HTERT RPE-1 (cell line): ENCODE results near the gene HMSD.

ENCODE experiments used
- in situ Hi-C: fragments of 300-500 bp; cut with MboI; formaldehyde crosslinking; loops from 4 replicates; pipeline ENCODE4 v1.14.3; 2020; ENCODE audit warnings: low sequenced_read_pairs

The HMSD gene

DNA sequence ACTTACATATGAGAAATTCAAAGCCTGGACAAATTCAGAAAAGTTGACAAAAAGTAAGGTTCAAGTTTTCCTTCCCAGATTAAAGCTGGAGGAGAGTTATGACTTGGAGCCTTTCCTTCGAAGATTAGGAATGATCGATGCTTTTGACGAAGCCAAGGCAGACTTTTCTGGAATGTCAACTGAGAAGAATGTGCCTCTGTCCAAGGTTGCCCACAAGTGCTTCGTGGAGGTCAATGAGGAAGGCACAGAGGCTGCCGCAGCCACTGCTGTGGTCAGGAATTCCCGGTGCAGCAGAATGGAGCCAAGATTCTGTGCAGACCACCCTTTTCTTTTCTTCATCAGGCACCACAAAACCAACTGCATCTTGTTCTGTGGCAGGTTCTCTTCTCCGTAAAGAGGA lies 37.8 kb downstream of the HMSD start:
- in situ Hi-C loops, result no loop called here

DNA sequence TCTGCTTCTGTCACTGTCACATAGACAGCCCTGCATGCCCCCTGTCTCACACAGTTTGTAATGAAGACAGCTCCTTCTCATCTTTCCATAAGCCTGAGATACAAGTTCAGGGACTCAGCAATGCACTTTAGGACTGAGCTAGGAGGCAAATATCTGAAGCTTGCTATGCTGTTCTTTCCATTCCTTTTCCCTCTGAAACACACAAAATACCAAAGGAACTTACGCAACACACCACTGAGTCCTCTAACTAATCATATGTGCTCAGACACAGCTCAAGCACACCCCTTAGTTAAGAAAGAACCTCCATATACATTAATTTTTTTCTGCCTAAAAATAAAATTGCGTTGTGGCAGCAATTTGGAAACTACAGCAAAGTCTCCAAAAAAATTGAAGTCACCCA lies 38.6 kb downstream of the HMSD start:
- in situ Hi-C loops, result no loop called here

DNA sequence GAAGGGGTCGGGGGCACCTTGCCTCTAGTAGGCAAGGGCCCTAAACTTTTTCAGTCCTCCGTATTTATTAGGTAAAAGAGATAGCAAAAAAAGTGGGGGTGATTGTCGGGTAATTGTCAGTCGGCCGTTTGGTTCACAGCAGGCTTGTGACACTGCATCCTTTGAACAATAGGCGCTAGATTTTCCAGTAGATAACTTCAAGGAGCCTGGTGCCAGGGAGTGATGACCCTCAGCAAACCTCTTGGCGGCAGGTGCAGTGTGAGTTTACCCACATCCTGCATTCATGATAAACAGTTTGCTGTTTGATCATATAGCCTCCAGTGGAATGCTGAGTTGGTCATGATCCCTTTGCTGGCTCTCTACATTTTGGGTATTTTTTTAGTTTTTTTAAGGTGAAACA lies 43.6 kb downstream of the HMSD start:
- in situ Hi-C loops, result no loop called here

DNA sequence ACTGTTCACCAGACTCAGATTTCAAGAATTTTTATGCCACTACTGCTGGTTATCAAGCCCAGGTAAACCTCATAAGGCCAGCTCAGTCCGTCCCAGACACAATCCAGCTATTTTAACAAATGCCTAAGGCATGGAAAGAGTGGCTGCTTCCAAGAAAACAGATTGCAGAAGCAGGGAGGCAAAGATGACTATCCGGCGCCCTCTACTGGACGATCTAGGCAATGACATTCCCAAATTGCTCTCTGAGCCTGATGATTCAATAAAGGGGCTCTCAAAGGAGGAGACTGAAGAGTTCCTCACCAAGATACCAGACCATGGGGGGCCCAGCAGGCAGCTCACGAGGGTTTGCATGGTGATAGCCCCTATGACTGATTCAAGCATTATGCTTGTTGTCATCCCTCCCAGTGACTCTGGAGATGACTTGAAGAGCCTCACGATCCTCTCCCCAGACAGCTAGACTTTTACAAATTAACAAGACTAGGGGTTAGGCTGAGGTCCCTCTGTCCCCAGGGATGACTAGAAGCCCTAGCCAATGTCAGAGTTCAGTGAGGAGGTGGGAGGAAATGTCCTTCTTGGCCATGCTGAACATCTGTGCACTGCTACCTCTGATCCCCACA lies 45.8 kb downstream of the HMSD start:
- in situ Hi-C loops, result no loop called here

DNA sequence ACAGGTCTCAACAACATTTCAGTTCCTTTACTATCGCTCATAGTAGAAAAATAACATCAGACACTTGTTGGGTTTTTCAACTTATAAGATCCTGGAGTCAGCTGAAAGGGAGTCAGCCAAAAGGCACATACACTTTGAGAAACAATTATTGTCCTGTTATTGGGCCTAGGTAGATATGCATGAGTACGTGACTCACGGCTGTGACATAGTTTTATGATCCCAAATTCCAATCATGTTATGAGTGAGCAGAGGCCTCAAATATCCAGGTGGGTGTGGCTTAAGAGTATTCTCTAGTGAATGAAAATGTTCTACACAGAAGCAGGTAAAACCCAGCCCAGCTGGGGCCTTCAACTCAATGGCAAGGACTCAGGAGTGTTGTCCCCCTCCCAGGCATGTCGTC lies 47.9 kb downstream of the HMSD start:
- in situ Hi-C loops, result no loop called here

DNA sequence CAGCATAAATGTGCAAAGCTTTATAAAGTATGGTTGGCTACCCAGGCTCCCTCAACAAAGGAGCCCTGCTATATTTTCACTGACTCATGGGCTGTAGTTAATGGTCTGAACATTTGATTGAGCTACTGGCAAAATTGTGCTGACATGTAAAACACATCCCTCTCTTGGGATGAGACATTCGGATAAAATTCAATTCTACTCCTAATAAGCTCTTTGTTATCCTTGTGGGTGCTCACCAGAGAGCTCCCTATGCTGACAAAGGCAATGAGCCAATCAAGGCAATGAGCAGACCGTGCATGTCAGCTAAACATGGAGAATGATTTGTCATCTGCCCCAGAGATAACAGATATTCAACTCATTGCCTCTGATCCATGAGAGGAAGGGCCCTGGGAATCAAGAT lies 48.5 kb downstream of the HMSD start:
- in situ Hi-C loops, result no loop called here

DNA sequence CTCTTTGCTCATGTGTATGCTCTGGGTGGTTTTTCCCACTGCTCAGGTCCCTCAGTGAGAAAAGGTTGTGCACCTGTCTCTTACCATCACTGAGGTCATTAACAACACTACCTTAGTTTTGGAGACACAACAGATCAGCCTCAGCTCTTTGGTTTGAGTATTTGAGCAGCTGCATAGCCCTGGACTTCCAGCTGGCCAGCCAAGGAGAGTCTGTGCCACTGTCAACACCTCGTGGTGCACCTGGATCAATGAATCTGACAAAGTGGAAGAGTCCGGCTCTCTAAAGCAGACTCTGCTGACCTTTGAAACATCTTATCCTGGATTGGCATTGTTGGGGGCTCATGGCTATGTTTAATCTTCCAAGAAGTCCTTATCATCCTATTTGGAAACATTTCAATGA lies 50.8 kb downstream of the HMSD start:
- in situ Hi-C loops, result no loop called here

DNA sequence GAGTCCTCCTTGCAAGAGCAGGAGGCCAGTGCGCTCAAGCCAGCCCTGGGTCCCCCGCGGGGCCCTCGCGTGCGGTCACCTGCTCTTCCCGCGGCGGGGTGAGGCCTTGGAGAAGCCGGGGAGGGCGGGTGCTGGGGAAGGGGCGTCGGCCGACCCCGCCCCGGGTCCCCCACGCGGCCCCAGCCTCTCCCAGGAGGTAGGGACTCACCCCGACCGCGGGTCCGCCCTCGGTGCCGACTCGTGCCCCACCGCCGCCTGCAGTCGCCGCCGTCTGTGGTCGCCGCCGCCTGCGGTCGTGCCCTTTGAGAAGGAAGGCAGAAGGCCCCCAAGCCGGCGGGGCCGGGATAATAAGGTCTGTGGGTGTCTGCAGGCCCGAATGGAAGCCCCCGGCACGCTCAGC lies 53.5 kb downstream of the HMSD start:
- in situ Hi-C loops, result no loop called here

DNA sequence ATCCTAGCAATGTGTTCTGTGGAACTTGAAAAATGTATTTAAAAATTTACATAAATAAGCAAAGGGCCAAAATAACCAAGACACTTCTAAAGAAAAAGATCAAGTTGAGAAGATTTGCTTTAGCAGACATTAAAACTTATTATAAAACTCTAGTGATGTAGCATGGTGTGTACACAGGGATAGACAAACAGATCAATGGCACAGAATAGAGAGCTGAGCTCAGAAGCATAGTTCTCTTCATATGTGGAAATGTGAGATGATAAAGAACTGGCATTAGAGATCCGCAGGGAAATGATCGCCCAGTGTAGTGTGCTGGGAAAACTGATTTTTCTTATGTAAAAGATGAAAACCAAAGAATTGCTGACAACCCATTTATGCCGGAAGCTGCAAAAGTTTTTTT lies 60.2 kb downstream of the HMSD start:
- in situ Hi-C loops, result no loop called here
